GM12872 (cell line): ENCODE measurements around the gene LMNTD2.

Experiments
- TF ChIP-seq, protein P1 (sequence below): IDR thresholded peaks from 3 replicates; pipeline ENCODE4 v1.5.1; 2011; ENCODE audit warnings: low read depth, mild to moderate bottlenecking, low read length, moderate library complexity; ENCODE audit not compliant: insufficient read depth

Gene LMNTD2

DNA sequence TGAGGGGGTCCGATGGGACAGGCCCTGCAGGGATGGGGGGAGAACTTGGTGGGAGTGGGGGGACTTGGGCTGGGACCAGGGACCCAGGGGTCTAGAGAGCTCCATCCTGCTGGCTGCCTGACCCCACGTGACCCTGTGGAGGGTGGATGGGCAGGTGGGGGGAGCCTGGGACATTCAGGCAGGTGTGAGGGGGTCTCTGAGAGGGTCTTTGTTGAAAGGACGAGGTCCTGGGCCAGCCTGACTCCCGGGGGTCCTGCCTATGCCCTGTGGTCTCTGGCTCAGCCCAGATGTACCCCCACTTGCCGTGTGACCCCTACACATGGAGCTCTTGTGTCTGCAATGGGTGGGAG is 15.7 kb downstream of the LMNTD2 start:
- TF ChIP-seq, protein P1, sequence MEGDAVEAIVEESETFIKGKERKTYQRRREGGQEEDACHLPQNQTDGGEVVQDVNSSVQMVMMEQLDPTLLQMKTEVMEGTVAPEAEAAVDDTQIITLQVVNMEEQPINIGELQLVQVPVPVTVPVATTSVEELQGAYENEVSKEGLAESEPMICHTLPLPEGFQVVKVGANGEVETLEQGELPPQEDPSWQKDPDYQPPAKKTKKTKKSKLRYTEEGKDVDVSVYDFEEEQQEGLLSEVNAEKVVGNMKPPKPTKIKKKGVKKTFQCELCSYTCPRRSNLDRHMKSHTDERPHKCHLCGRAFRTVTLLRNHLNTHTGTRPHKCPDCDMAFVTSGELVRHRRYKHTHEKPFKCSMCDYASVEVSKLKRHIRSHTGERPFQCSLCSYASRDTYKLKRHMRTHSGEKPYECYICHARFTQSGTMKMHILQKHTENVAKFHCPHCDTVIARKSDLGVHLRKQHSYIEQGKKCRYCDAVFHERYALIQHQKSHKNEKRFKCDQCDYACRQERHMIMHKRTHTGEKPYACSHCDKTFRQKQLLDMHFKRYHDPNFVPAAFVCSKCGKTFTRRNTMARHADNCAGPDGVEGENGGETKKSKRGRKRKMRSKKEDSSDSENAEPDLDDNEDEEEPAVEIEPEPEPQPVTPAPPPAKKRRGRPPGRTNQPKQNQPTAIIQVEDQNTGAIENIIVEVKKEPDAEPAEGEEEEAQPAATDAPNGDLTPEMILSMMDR, result no peak

- TF ChIP-seq, protein P1, result no peak
Observed at GRCh38 chr11:541433-541885, 19.1 kb downstream of the LMNTD2 start.

- TF ChIP-seq, protein P1, result no peak
Observed at GRCh38 chr11:540583-541432, 19.7 kb downstream of the LMNTD2 start.

GRCh38 chr11:539971-540481 is 20.5 kb downstream of the LMNTD2 start:
- TF ChIP-seq, protein P1, result no peak

GRCh38 chr11:538431-539051 is 22.0 kb downstream of the LMNTD2 start:
- TF ChIP-seq, protein P1, result no peak

DNA sequence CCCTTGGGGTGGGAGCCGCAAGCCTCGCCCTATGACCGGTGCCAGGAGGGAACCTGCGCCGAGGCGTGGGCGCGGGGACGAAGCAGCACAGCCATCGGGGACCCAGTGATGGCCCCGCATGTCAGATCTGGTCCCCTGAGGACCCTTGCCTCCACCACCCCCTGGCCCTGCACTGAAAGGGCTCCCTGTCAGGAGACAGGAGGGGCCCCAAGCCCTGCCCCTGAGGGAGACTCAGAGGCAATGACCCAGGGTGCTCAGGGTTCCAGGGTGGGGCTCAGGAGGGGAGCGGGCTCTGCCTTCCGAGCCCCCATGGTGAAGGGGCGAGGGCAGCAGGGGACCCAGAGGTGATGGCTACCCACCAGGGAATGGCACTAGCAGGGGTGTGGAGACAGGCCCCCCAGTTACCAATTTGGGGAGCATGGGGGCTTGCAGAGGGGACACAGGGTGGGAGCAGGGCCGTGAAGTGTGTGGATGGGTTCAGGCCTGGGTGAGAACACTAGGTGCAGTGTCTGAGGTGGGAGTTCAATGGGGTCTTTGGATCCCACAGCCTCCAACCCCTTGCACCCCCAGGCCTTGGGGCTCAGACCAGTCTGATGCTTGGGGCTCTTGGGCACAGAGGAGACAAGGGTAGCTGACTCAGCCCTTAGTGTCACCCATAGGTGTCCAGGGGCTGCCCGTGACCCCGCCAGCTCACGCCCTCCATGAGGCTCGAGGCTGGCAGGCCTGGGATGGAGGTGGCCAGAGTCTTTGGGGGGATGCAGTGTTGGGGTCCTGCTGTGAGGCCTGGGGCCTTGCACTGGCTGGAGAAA is 22.7 kb downstream of the LMNTD2 start:
- TF ChIP-seq, protein P1, result no peak
